SU-DHL-6 (cell line): ENCODE results near the gene KRT4.

Source experiments
- H2AFZ ChIP-seq: fragments of 200-600 bp; sonication (generic); 2 replicates; pipeline ENCODE4 v1.6.1; 2014; ENCODE audit warnings: low read depth, mild to moderate bottlenecking, moderate library complexity, mixed read lengths, antibody characterized with exemption, low read length; ENCODE audit not compliant: severe bottlenecking
- H3F3A ChIP-seq: fragments of 200-600 bp; shearing (Covaris generic); 2 replicates; pipeline ENCODE4 v1.6.0; 2016; ENCODE audit warnings: antibody characterized with exemption, mild to moderate bottlenecking; ENCODE audit not compliant: insufficient read depth
- H3K27ac ChIP-seq: fragments of 200-600 bp; sonication (generic); 2 replicates; pipeline ENCODE4 v1.5.1; 2016; ENCODE audit warnings: low read depth, mild to moderate bottlenecking, low read length, moderate library complexity, mixed read lengths
- H3K27me3 ChIP-seq: fragments of 200-600 bp; sonication (generic), shearing (Covaris generic); 2 replicates; pipeline ENCODE4 v1.6.0; 2014; ENCODE audit warnings: mild to moderate bottlenecking, low read length
- H3K36me3 ChIP-seq: fragments of 200-600 bp; sonication (generic); 2 replicates; pipeline ENCODE4 v1.6.1; 2014; ENCODE audit warnings: mild to moderate bottlenecking, low read length, mixed read lengths
- H3K4me2 ChIP-seq: fragments of 300-600, 200-600 bp; shearing (Covaris generic), sonication (generic); 2 replicates; pipeline ENCODE4 v1.6.0; 2014; ENCODE audit warnings: low read length, low read depth, mild to moderate bottlenecking; ENCODE audit not compliant: poor library complexity, severe bottlenecking
- H3K4me3 ChIP-seq: fragments of 200-600 bp; sonication (generic); 2 replicates; pipeline ENCODE4 v1.5.1; 2014; ENCODE audit warnings: antibody characterized with exemption, low read length, mild to moderate bottlenecking, mixed read lengths; ENCODE audit not compliant: insufficient read depth, poor library complexity, severe bottlenecking
- H3K79me2 ChIP-seq: fragments of 200-600 bp; sonication (generic); 2 replicates; pipeline ENCODE4 v1.6.1; 2014; ENCODE audit warnings: mild to moderate bottlenecking, low read length, moderate library complexity; ENCODE audit not compliant: insufficient read depth
- H3K9ac ChIP-seq: fragments of 200-600 bp; sonication (generic); 2 replicates; pipeline ENCODE4 v1.7.0; 2014; ENCODE audit warnings: mild to moderate bottlenecking, low read length
- H3K9me2 ChIP-seq: fragments of 200-600 bp; sonication (generic); replicated peaks from 2 replicates; pipeline ENCODE4 v1.6.1; 2014; ENCODE audit warnings: low read length; ENCODE audit not compliant: insufficient read depth
- H3K9me3 ChIP-seq: fragments of 200-600 bp; sonication (generic); 2 replicates; pipeline ENCODE4 v1.6.1; 2014; ENCODE audit warnings: low read length, mixed read lengths; ENCODE audit not compliant: insufficient read depth
- H4K20me1 ChIP-seq: fragments of 200-600 bp; sonication (generic); 2 replicates; pipeline ENCODE4 v1.6.1; 2014; ENCODE audit warnings: low read depth, mild to moderate bottlenecking, antibody characterized with exemption, low read length, moderate library complexity, mixed read lengths
- EZH2phosphoT487 ChIP-seq: fragments of 200-600 bp; sonication (generic), shearing (Covaris generic); conservative IDR thresholded peaks from 2 replicates; pipeline ENCODE4 v1.6.1; 2018; ENCODE audit warnings: mild to moderate bottlenecking, antibody characterized with exemption, low read length, moderate library complexity, mixed read lengths
- TF ChIP-seq, protein P1 (sequence below): fragments of 200-600 bp; sonication (generic); IDR thresholded peaks from one replicate; pipeline ENCODE4 v1.5.1; 2017; ENCODE audit warnings: antibody characterized with exemption, mild to moderate bottlenecking, low read length, moderate library complexity; ENCODE audit not compliant: insufficient read depth, poor library complexity, severe bottlenecking

The KRT4 gene

DNA sequence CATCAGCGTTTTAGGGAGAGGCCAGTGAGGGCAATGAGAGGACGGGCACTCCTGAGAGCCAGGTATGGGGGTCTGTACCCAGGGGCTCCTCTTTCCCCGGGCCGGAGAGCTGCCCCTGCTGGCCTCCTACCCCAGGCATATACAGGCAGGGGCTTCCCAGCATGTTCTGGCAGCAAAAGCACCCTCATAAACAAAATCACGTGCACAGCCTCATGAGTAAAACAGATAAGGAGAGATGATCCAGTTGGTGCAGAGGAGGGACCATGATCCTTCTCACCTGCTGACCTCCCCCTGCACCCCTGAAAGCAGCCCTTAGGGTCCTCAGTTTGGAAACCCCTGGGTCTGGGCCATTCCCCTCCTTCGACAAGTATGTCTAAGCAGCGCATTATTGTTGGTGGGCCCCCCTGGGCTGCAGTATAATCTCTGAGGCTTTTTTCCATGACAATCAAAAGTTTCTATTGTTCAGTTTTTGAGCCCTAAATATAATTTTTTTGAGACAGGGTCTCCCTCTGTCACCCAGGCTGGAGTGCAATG is 5.0 kb upstream of the KRT4 start:
- H2AFZ ChIP-seq = no peak overlapping the region

DNA sequence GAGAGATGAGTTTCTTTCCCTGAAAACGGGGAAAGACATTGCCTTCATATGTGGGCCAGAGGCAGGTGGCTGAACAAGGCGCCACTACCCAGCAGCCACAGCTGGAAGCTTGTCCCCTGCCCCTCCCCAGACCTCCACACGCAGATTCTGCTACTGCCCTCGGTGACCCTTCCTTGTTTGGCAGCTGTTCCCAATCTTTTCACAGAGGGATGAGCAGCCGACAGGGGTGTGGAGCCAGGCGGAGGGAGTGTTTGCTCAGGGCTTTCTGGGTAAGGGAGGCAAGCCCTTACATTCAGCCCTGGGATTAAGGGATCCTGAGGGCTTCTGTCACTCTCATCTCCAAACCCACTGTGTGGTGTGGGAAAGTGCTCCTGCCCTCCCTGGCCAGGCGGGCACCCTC is 4.5 kb upstream of the KRT4 start:
- Histone ChIP-seq H3K27me3 (no peaks in the 10 kb centered on the region), H3K9me3 (no peaks in the 10 kb centered on the region)

More for the DNA sequence above, 5.0 kb upstream of the KRT4 start:
- Histone ChIP-seq H3K4me3 (no peak overlapping the region), H3K79me2 (no peaks in the 10 kb centered on the region), H3K9me2 (no peaks in the 10 kb centered on the region), H3K27me3 (no peaks in the 10 kb centered on the region), H3K4me2 (no peak overlapping the region), H3F3A (no peaks in the 10 kb centered on the region), H4K20me1 (no peaks in the 10 kb centered on the region), H3K36me3 (no peaks in the 10 kb centered on the region), H3K9ac (no peak overlapping the region), H3K27ac (no peak overlapping the region), H3K9me3 (no peaks in the 10 kb centered on the region)
- TF ChIP-seq, protein P1, sequence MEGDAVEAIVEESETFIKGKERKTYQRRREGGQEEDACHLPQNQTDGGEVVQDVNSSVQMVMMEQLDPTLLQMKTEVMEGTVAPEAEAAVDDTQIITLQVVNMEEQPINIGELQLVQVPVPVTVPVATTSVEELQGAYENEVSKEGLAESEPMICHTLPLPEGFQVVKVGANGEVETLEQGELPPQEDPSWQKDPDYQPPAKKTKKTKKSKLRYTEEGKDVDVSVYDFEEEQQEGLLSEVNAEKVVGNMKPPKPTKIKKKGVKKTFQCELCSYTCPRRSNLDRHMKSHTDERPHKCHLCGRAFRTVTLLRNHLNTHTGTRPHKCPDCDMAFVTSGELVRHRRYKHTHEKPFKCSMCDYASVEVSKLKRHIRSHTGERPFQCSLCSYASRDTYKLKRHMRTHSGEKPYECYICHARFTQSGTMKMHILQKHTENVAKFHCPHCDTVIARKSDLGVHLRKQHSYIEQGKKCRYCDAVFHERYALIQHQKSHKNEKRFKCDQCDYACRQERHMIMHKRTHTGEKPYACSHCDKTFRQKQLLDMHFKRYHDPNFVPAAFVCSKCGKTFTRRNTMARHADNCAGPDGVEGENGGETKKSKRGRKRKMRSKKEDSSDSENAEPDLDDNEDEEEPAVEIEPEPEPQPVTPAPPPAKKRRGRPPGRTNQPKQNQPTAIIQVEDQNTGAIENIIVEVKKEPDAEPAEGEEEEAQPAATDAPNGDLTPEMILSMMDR = no peak
- TF ChIP-seq EZH2phosphoT487 = no peak

DNA sequence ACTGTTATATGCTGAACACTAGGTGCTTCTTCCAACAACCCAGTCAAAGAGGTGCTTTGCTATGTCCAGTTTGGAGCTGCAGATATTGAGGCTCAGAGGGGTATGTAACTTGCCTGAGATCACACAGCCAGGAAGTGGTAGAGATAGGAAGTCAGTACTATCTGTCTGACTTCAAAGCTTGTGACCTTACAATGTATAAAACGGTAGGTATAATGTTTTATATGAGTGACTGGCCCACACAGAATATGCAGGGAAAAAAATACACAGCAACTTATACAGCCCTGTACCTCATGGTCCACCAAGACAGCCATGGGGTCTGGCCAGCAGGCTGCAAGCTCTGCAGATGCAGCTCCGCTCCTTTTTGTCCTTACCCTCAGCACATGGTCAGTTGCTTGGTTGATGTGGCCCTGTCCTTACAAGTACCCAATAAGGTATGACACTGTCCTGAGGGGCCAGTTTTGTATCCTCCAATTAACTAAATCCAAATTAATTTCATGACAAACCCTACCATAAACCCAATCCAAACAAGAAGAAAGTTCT is 3.9 kb upstream of the KRT4 start:
- no peak for TF ChIP-seq EZH2phosphoT487
- TF ChIP-seq, protein P1 = no peak
- no peaks in the 10 kb centered on the region for H3K9me2 ChIP-seq
- no peak overlapping the region for H2AFZ ChIP-seq
- no peaks in the 10 kb centered on the region for H3K79me2 ChIP-seq
- no peak overlapping the region for H3K9ac ChIP-seq
- no peaks in the 10 kb centered on the region for H4K20me1 ChIP-seq
- H3K27me3 ChIP-seq = no peaks in the 10 kb centered on the region
- no peak overlapping the region for H3K4me2 ChIP-seq
- H3K27ac ChIP-seq = no peak overlapping the region
- no peaks in the 10 kb centered on the region for H3K9me3 ChIP-seq
- no peaks in the 10 kb centered on the region for H3K36me3 ChIP-seq
- H3K4me3 ChIP-seq = no peak overlapping the region
- H3F3A ChIP-seq = no peaks in the 10 kb centered on the region

More for the DNA sequence above, 4.5 kb upstream of the KRT4 start:
- no peak overlapping the region for H3K9ac ChIP-seq
- TF ChIP-seq EZH2phosphoT487 = no peak
- TF ChIP-seq, protein P1 = no peak
- no peak overlapping the region for H3K4me2 ChIP-seq
- no peak overlapping the region for H3K4me3 ChIP-seq
- H4K20me1 ChIP-seq = no peaks in the 10 kb centered on the region
- H3F3A ChIP-seq = no peaks in the 10 kb centered on the region
- H3K36me3 ChIP-seq = no peaks in the 10 kb centered on the region
- no peak overlapping the region for H2AFZ ChIP-seq
- no peaks in the 10 kb centered on the region for H3K79me2 ChIP-seq
- H3K9me2 ChIP-seq = no peaks in the 10 kb centered on the region
- no peak overlapping the region for H3K27ac ChIP-seq
